NAMALWA (cell line): Measurements from ENCODE around the gene NSG1.

Source experiments
- DNase-seq: peaks from one replicate; pipeline ENCODE4 v3.0.0-alpha.2; 2015; ENCODE audit warnings: low spot score

Gene NSG1

DNA sequence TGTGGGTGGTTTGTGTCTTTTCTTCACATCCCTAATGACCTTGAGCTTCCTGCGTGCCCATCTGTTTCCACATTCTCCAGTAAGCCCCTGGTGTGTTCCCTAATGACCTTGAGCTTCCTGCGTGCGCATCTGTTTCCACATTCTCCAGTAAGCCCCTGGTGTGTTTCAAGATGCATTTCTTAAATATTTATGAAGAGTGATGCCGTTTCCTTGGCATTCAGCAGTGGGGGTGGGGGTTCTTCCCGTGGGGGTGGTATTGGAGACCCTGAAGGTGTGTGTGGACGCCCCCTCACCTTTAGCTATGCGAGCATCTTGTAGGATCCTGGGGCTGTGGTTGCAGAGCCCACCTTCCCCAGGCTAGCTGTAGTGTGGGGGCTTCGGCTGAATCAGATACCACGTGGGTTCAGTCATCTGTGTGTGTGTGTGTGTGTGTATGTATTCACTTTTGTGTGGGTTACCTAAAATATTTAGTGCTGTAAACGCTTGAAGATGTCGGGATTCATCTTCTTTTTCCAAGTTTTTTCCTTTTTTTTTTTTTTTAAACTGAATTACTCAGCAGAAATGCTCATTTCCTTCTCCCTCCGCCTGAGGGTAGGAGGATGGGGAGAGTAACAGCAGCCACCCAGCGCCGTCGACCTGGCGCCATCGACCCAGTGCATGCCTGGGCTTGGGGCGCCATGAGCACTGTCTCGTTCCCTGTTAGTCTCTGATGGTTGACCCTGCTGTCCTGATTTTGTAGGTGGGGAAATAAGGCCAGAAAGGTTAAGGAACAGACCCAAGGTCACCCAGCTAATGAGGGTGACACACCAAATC lies 9.9 kb downstream of the NSG1 start:
- no peak for DNase-seq

DNA sequence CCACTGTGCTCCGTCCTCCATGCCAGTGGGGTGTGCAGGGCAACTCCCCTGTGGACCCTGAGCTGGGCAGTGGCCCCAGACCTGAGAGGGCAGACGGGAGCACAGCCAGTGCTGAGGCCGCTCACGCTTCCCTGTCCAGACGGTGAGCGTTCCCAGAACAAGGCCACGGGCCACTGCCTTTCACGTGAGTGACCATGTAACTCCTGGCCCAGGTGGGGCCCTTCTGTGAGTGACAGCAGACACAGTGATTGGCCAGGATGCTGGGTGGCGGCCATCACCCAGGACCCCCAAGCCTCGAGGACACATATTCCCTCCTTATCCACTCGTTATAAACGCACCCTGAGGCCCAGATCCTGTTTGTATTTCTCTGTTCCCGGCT lies 10.5 kb downstream of the NSG1 start:
- DNase-seq = no peak

DNA sequence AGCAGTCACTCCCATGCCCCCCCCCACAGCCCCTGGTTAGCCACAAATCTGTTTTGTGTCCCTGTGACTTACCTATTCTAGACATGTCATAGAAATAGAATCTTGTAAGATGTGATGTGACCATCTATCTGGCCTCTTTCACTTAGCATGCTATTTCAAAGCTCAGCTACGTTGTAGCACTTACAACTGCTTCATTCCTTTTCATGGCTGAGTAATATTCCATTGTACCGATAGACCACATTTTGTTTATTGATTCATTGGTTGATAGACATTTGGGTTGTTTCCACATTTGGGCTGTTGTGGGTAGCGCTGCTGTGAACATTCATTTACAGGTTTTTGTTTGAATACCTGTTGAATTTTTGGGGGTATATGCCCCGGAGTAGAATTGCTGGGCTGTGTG lies 11.5 kb downstream of the NSG1 start:
- no peak for DNase-seq

DNA sequence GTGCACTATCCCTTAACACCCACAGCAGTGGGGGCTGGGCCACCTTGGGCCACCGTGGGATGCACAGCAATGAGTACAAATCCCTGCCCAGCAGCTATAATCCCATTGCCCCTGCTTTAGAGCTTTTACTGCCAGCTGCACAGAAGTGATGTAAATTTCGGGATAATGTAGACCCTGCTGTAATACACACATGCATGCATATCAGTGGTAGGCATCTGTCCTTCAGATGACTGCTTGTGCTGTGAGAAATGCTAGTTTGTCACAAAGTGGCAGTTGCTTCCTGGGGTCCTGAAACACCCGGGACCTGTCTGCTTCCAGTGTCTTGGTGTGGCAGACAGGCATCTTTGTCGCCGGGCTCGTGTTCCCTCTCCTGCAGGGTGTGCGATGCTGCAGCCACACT lies 14.1 kb downstream of the NSG1 start:
- no peak for DNase-seq

DNA sequence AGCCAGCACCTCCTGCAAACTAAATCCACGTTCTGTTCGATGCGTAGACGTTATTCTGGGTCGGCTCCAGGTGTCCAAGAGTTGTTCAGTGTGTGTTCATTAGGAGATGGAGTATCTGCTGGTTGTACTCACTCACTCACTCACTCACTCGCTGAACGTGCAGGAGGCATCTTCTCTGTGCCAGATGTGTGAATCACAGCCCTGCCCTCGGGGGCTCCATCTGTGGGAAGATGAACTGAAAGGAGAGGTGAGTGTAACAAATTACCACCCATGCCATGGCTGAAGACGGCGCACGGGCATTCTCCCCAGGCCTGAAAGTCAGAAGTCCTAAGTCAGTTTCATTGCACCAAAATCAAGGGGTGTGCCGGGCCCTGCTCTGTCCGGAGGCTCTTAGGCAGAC lies 16.1 kb downstream of the NSG1 start:
- DNase-seq = no peak

DNA sequence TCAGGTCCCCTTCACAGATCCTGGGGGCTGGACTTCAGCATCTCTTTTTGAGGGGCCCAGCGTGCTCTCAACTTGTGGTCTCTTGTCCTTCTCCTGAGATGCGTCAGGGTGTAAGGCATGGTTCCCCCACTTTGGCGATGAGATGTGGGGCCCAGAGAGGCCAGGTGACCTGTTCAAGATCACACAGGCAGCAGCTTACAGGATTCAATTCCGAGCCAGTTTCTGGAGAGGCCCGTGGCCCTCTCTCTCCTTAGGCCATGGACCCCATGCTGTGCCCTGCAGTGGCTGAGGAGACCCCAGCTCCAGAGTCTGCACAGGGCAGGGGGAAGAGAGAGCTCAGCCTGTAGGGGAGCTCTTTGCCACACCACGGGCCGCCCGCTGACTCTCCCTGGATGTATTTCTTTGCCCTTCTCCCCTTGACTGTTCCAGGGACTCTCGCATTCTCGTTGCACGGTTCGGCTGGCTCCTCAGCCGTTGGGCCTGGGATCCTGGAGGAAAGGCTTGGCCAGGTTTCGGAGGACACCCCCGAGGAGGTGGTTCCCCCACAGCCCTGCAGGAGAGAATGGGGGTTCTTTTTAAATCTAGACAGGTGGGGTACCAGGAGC lies 18.6 kb downstream of the NSG1 start:
- DNase-seq = no peak

DNA sequence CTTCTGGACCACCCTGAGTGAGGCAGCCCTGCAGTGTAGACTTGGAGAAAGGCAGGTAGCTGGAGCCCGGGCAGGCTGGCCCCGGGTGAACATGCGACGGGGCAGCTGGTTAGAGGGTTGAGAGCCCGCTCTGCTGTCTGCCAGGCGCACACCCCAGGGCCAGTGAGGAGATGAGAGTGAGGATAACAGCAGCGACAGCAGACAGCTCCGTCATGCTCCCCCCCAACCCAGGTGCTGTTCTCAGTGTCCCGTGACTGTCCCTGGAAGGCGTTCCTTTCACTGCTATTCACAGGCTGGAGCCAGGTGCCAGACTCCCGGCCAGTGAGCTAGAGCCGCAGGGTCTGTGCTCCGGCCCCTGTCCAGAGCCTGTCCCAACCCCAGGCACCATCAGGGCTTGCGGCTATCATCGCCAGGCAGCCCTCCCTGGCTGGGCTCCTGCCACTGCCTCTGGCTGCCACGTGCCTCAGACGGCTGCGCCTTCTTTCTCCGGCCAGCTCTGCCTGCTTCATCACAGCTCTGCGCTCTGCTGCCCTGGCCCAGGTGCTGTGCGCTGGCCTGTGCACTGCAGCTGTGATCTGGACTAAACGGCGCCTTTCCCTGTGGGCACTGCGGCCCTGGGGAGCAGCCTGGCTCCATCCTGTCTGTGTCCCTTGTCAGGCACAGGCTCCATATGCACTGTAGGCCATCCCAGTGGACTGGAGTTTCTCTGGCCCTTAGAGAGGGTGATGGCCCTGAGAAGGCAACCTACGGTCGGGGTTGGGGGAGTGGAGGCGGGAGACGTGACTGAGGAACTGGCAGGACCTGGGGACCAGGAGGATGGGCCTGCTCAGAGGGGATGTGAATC lies 19.8 kb downstream of the NSG1 start:
- peak; percentile 52 for DNase-seq

DNA sequence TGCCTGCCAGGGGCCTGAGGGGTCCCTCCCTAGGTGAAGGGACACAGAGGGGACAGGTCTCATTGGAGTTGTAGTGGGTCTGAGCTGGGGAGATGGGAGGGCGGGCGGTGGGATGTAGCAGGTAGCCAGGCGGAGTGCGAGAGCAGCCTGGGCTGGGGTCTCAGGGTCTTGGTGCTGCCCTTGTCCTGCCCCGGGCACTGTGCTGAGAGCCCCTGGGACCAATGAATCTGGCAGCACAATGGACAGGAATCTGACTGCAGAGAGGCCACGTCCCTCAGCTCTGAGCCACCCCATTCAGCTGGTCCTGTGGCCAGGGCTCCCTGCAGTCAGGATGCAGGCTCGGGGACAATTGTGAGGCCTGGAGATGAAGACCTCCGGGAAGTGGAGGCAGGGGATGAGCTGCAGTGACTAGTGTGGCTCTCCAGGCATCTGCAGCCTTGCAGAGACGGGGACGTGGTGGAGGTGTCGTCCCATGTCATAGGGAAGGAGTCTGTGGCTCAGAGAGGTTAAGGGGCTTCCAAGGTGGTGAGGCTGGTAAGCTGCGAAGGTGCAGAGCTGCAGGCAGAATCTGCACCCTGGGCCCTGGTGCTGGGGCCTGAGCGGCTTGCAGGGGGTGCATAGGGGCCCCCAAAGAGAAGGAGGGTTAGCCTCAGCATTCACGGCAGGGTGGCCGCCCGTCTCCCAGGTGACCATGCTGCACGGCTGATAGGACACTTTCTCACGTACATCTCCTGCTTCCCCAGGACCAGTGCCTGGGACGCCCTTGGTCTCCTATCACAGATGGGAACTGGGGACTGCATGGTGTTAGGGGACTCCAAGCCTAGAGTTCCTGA lies 20.6 kb downstream of the NSG1 start:
- no peak for DNase-seq

DNA sequence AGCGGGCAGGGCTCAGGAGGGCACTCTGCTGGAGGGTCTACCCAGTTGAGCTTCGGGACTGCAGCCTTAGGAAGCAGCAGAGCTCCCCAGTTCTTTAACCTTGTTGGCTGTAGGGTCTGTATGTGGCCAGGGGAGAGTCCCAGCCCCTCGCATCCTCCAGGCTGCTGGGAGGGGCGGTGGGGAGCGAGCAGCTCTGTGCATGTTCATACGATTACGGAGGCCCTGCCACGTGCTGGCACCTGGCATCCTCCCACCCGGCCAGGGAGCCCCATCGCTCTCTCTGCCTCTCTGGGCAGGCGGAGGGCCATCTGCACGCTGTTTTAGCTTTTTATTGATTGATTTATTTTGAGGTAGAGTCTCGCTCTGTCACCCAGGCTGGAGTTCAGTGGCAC lies 21.2 kb downstream of the NSG1 start:
- DNase-seq = no peak

DNA sequence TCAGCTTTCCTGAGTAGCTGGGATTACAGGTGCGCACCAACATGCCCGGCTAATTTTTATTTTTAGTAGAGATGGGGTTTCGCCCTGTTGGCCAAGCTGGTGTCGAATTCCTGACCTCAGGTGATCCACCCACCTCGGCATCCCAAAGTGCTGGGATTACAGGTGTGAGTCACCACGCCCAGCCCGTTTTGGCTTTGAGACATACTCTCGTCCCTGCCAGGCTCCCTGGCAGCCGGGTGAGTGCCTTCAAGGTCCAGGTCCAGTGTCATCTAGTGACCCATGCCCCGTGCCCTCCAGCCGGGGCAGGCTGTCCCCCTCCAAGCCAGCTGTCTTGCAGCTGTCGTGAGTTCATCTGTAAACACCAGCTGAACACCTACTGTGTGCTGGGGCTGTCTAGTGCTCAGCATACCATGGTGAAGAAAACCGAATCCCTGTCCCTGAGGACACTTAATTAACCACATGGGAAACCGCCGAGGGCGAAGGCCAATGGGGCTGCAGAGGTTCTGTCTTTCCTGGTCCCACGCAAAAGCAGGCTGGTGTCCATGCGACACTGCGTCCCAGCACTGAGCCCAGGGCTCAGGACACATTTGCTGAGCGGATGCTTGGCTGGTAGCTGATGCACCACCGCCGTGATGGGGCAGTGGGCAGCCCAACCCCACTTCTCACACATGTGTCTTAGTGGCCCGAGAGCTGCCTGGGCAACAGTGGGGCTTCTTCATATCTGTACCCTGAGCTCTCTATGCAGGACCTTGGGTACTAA lies 21.9 kb downstream of the NSG1 start:
- DNase-seq = no peak

DNA sequence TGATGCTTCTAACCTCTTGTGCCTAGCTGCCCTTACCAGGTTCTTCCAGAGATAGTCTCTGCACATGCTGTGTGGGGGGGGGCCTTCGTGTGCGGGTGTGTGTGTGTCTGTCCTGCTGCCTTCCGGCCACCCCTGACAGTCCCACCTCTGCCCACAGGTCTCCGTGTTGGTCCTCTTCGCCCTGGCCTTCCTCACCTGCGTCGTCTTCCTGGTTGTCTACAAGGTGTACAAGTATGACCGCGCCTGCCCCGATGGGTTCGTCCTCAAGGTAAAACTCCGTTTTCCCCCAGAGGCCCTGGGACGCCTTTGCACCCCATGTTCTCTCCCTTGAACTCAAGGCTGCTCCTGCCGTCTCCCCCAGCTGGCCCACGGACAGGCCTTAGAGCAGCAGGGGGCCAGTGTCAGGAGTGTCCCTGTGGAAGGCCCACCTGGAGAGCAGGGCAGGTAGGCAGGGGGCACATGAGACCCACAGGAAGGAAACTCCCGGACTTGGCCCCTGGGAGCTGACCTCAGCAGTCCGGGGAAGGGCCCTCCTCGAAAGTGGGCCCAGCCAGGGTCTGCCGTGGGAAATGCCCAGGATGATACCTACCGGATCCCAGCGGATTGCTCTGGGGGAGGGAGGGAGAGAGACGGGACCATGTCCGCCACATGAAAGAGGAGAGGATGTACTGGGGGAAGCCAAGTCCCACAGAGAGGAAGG lies 22.7 kb downstream of the NSG1 start:
- DNase-seq = no peak

DNA sequence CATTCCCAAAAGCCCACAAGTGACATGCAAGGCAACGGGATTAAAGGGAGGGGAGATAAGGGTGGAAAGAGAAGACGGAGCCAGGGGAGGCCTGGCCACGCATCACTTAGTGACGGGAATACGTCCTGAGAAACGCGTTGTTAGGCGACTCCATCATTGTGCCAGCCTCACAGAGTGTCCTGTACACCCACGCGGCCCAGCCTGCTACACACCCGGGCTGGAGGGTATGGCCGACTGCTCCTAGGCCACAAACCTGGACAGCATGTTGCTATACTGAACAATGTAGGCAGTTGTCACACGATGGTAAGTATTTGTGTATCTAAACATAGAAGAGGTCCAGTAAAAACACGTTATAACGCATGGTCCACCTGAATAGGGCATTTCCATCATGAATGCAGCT lies 23.4 kb downstream of the NSG1 start:
- DNase-seq = no peak

DNA sequence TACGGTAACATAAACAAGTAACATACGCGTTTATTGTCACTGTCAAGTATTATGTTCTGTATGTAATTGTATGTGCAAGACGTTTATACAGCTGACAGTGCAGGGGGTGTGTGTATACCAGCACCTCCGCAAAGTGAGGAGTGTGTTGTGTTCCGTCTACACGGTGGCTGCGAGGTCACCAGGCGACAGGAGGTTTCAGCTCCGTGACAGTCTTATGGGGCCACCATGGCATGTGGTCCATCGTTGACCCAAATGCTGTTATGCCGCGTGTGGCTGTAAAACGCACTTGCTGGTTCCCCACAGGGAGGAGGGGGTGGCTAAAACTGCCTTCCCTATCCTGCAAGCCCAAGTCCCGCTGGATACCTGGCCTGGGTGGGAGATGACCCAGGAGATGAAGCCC lies 25.0 kb downstream of the NSG1 start:
- DNase-seq = no peak

DNA sequence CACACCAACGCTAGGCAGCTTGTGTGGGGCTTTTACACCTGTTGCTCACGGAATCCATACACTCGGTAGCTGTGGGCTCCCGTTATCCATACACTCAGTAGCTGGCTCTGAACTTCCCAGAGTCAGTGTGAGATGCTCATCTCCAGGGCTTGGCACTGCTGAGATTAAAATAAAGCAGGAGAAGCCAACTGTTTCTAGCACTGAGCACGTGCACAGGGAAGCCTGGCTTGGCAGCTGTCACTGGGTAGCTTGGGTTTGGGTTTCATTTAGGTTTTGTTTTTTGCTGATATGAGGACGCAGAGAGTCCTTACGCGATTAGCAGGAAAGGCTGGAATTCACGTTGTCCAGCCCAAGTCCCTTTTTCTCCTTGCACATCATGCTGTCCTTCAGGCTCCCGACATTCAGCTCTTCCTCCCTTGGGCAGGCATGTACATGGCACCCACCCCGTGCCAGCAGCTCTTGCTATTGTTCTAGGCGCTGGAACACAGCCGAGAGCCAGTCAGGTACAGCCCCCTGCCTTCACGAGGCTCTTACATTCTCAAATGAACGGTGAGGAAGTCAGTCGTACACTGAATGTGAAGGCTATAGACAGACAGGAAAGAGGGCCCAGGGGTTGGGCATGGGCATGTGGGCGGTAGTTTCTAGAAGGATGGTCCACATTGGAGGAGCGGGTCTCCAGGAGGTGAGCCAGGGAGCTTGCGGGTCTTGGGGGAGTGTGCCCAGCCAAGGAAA lies 25.9 kb downstream of the NSG1 start:
- DNase-seq = no peak

DNA sequence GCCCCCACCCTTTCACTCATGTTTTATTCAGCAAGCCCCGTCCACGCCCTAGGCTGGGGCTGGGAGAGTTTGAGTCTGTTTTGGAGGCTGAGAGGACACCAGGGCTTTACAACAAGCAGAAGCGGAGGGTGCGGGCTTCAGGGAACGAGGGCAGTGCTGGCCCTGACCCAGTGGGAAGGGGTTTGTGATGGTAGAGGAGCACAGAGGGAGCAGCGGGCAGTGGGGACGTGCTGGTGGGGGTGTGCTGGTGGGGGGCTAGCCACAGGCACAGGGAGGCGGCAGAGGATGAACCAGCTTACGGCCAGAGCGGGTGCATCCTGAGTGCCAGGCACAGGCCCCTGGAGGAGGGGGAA lies 26.4 kb downstream of the NSG1 start:
- no peak for DNase-seq

DNA sequence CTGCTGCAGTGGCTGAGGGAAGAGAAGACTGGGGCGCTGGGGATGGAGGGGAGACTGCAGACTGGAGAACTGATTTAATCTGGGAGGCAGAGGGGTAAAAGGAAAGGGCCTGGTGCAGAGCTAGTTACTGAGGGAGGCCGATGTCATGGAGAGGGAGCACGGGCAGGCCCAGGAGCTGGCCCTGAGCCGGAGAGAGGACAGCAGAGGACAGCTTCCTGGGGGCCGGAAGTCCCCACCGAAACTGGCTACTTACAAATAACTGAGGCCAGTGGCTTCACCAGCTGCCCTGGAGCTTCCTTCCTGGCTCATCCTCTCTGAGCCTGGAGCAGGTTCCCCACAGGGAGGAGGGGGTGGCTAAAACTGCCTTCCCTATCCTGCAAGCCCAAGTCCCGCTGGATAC lies 26.9 kb downstream of the NSG1 start:
- DNase-seq = no peak

DNA sequence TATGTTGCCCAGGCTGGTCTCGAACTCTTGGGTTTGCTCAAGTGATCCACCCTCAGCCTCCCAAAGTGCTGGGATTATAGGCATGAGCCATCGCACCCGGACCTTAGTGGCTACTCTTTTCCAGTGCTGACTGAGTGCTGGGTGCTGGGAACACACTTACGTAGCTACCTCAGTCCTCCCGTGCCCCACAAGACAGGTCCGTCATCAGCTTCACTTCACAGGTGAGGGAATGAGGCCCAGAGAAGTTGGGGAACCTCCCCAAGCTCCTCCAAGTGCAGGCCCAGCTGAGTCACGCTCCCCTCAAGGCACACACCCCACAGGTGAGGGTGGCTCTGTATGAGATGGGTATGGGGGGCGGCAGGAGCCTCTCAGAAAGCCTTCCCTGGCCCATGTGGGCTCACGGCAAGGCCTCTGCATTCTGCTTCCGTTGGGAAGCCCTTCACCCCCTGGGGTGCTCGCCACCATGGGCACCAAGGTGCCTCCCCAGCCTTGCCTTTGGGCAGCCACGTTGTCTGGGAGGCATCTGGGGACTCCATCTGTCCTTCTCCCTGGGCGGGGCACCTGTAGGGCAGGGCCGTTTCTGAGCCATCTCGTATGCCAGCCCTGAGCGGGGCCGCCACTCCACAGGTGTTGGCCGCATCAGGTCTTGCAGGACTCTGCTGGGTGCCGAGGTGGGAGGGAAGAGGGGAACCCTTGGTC lies 28.4 kb downstream of the NSG1 start:
- DNase-seq = no peak

DNA sequence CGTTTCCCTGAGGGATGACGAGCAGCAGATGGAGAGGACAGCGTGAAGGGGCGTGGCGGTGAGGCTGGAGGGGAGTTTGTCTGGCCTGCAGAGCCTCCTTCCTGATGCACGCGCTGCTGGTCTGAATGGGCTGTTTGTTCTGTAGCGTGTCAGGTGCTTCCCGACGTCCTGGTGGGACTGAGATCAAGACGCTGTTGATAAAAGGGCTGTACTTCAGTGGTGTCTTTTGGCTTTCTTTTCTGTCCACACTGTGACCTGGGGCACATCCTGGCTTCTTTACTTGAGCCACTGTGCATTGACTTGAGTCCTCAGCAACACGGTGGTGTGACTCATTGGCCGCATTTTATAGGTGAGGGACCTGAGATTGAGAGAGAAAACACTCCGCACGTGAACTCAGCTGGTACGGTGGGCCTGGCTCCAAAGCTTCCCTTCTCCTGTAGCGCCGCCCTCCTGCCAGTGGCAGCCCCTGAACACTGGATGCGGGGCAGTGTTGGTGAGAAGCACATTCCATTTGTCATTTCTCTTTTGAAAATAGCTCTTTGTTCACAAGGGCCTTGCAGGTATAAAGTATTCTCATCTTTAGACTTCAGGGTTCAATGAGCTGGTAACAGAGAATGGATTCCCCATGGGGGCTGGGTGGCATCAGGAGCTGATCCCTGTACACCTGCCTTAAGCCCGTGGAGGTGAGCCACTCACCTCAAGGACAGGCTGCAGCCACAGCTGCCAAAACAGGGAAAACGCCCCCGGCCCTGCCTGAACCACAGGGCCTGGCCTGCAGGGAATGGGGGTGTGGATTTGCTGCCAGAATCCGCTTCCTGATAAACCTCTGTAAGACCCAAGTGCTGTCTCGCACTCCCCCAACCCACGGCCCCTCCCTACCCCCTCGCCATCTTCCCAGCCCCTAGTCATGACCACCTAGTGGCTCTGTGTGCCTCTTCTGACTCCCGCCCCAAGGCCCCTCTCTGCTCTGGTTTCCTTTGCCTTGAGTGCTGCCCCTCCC lies 29.2 kb downstream of the NSG1 start:
- no peak for DNase-seq
